Activated T-cell treated with anti-CD3 and anti-CD28 coated beads, Interleukin-2, amount 50 U/mL, for 48 hours (primary cell): ENCODE results near the gene SLC22A1.
"Not testable (repeated sequence)": the region's sequence is repeated elsewhere in the genome, so short reads cannot be mapped to it uniquely, and the experiment has no call there.

ENCODE experiments used
- DNase-seq, 2 experiments: peaks; one replicate each; pipeline ENCODE4 v3.0.0-alpha.2; 2020

Gene SLC22A1

DNA sequence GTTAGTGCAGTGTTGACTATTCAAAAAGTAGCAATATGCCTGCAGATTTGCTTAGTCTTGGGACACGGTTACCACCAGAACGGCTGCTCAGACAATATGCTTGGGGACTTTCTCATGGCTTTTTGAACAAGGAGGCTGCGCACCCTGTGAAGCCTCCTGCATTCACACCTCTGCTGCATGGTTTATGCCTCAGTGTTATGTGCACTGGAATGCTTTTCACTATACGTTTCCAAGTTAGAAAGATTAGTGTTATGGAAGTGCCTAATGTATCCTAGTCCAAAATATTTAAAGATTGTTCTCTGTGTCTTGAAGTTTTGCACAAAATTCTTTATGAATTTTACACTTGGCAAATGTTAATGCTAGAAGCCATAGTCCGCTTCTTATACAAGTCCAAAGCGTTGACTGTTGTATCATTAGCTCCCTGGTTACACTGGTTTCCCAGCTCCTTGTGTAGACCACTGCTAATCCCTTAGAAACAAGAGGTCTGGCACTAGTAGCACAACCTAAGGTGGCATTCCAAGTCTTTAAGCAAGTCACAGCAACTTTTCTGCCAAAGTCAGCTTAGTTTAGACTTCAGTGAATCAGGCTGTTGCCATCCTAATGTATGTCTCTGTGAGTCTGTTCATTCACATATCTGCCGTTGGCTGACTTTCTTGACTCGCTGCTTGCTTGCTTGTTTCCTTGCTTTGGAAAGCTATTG is 26.3 kb upstream of the SLC22A1 start:
- no peak for DNase-seq

- no peak for DNase-seq
These were observed 20.1 kb upstream of the SLC22A1 start for GRCh38 chr6:160101277-160102205.

DNA sequence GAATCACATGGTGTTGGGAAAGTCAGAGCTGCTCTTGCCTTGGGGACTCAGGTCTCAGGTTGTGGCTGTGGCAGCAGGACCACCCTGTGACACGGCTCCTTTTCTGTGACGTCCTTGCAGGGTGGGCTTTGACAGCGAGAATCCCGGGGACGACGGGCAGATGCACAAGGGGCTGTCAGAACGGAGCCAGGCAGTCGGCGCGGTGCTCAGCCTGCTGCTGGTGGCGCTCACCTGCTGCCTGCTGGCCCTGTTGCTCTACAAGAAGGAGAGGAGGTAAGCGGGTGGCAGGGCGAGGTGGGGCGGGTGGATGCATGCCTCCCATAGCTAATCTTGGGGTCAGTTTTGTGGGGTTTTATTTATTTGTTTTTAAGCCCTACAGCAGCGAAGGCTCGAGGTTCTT is 19.2 kb upstream of the SLC22A1 start:
- no peak for DNase-seq

DNA sequence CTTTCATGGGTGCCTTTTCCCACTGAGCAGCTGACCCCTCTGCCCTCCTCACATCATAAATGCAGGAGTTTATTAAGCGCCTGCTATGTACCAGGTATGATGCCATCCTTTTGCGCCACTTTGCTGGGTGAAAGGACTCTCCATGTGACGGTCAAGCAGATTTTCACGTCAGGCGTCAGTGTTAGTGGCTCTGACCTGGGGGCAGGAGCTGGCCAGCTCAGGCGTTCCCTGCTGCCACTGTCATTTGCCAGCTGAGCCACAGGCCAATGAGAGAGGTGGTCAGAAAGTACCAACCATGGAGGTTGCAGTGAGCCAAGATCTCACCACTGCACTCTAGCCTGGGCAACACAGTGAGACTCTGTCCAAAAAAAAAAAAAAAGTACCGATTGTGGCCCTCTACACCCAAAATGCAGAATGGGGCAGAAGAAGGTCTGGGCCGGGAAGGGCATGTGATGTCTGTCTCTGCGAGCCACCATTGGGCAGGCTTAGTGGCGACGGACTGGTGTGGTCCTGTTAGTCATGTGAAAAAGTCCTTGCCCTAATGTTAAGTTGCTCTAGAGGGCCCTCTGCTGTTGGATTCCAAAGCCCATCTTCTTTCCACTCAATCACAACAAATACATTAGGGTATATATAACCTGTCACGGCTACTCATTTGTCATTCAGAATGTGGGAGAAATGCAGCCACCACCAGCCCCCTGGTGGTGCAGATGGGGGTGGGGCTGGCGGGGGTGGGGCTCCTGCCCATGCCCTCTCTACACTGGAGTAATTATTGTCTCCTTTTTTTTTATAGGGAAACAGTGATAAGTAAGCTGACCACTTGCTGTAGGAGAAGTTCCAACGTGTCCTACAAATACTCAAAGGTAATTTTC is 18.4 kb upstream of the SLC22A1 start:
- DNase-seq = peak; percentile 32 to 39

GRCh38 chr6:160103825-160104100 is 17.9 kb upstream of the SLC22A1 start:
- DNase-seq = no peak

- DNase-seq = no peak
These were observed 16.6 kb upstream of the SLC22A1 start for GRCh38 chr6:160104821-160105517.

- DNase-seq = no peak
These were observed 15.6 kb upstream of the SLC22A1 start for GRCh38 chr6:160106010-160106409.

DNA sequence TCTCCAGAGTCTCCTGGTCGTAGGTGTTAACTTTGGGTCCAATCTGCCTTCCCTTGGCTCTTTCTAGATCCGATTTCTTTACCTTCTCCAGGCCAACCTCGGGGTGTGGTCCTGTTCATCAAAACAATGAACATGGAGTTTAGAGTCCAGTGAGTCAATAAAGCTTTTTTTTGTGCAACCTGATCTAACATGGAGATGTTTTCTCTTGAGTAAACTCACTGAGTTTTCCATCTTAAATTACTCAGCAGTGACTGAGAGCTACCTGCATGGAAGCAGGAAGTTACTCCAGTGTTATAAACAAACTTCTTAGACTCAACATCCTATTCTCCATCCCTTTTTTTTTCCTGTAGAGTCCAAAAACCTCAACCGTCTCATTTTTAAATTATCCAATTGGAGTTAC is 14.9 kb upstream of the SLC22A1 start:
- DNase-seq = no peak

GRCh38 chr6:160108077-160108476 is 13.5 kb upstream of the SLC22A1 start:
- DNase-seq = no peak

DNA sequence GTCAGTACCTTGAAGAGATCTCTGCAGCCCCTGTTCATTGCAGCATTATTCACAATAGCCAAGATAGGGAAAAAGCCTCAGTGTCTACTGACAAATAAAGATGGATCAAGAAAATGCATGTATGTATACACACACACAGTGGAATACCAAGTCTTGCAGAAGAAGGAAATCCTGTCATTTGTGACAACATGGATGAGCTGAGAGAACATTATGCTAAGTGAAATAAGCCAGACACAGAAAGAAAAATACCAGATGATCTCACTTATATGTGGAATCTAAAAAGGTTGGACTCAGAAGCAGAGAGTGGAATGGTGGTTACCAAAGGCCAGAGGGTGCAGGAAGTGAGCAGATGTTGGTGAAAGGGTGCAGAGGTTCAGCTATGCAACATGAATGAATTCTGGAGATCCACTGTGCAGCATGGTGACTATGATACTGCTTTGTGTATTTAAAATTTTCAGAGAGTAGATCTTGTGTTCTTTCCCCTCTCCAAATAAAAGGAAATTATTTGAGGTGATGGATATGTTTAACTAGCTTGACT is 11.0 kb upstream of the SLC22A1 start:
- no peak for DNase-seq

DNA sequence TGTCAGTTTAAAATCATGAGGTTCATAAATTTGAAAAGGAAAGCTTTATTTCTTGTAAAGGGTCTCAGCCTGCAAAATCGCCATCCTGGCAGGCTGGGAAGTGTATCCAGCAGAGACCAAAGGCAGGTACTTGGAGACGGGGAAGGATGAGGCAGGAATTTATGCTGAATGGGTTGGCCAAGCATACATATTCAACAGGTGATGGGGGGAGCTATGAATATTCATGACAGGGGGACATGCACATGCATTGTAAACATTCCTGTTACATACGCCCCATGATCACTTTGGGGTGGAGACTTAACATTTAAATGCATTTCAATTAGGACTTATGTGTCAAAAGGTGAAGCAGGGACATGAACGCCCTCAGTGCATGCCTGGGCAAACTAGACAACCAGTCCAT is 9.8 kb upstream of the SLC22A1 start:
- no peak for DNase-seq

GRCh38 chr6:160112628-160113299 is 8.9 kb upstream of the SLC22A1 start:
- no peak for DNase-seq

DNA sequence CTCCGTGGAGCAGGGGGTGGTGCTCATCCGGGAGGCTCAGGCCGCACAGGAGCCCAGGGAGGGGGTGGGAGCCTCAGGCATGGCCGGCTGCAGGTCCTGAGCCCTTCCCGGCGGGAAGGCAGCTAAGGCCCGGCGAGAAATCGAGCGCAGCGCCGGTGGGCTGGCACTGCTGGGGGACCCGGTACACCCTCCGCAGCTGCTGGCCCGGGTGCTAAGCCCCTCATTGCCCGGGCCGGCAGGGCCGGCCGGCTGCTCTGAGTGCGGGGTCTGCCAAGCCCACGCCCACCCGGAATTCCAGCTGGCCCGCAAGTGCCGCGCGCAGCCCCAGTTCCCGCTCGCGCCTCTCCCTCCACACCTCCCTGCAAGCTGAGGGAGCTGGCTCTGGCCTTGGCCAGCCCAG is 7.1 kb upstream of the SLC22A1 start:
- not testable (repeated sequence) for DNase-seq

DNA sequence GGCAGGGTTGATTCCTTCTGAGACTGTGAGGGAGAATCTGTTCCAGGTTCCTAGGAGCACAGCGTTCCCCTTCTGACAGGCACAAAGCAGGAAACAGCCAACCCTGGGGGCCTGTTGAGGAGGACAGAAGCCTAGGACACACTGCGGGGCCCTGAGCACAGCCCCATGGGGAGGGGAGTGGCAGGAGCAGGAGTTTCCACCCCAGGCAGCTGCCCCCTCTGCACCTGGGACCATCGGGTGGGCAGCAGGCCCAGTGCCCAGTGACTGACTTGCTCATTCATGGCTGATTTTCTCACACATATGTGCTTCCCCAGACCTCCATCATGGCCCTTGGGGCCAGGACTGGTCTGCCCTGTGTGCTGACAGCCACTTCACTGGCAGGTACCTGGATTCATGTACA is 6.2 kb upstream of the SLC22A1 start:
- no peak for DNase-seq

DNA sequence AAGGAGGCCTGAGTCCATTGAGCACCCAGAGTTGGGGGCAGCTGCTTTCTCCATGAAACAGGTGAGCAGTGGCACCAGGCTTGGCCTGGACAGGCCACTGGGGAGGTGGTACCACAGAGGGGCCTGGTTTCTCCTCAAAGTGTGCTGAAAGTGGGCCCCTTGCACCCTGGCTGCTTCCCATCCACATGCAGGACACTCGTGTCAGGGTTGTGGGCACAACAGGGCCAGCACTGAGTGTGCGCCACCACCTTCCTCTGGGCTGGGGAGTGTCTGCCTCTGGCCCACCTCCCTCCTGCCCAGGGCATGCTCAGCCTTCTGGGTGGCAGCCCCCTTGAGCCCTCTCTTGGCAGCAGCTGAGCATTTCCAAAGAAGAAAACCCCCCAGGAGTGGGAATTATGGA is 5.2 kb upstream of the SLC22A1 start:
- no peak for DNase-seq

- DNase-seq = no peak
These were observed 4.5 kb upstream of the SLC22A1 start for GRCh38 chr6:160117137-160117536.

GRCh38 chr6:160118620-160119229 is 2.9 kb upstream of the SLC22A1 start:
- DNase-seq = no peak

DNA sequence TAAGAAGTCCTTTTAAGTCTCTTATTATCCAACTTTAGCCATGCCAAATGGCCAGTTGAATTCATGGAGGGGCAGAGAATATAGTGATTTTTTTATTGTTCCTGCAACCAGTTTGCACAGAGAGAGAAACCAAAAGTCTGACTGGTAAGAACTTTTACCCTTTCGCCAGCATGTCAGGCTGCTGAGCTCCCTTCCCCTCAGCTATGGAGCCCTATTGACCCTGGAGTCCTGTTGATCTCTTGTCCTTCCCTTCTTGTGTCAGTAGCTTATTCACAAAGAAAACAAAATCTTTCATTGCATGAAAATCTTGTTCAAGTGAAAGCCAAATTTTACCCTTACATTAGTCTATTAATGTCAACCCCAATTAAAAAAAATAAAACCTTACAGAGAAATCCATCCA is 1.5 kb upstream of the SLC22A1 start:
- no peak for DNase-seq

DNA sequence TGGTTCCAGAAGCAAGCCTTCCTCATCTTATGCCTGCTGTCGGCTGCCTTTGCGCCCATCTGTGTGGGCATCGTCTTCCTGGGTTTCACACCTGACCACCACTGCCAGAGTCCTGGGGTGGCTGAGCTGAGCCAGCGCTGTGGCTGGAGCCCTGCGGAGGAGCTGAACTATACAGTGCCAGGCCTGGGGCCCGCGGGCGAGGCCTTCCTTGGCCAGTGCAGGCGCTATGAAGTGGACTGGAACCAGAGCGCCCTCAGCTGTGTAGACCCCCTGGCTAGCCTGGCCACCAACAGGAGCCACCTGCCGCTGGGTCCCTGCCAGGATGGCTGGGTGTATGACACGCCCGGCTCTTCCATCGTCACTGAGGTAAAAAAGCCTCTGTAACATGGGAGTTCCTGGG is 366 bp downstream of the SLC22A1 start:
- DNase-seq = no peak

- DNase-seq = no peak
These were observed 1.1 kb downstream of the SLC22A1 start for GRCh38 chr6:160122744-160123143.

- no peak for DNase-seq
These were observed 2.4 kb downstream of the SLC22A1 start for GRCh38 chr6:160124007-160124406.

- DNase-seq = no peak
These were observed 3.0 kb downstream of the SLC22A1 start for GRCh38 chr6:160124605-160125004.
